PC-3 (cell line): Measurements from ENCODE around the gene RAP1B. TPM values are rescaled to one million over a fixed set of nuclear protein-coding genes. Genes with fewer than 3 reads are reported as not detected.

ENCODE experiments used
- ATAC-seq: fragments of 200-7000 bp; cut with Tn5 transposase; 2 replicates; pipeline ENCODE4 v1.9.1; 2020; ENCODE audit warnings: mild to moderate bottlenecking, moderate library complexity
- BruUV-seq: library from RNA; stranded (reverse); fragments of 400-500 nt; replicated peaks from 2 replicates; lab custom pipeline; 2021; lab: Mats Ljungman, UMichigan
- CTCF ChIA-PET: fragments of 300-600 bp; sonication (Branson Sonifier 250); formaldehyde crosslinking; loops from one replicate; lab custom pipeline; 2022; ENCODE audit warnings: antibody characterized with exemption; lab: Charles Lee
- POLR2A ChIA-PET: fragments of 300-600 bp; sonication (Branson Sonifier 250); formaldehyde crosslinking; loops from one replicate; lab custom pipeline; 2022; ENCODE audit warnings: antibody characterized with exemption; ENCODE audit not compliant: unreplicated experiment; lab: Charles Lee
- DNase-seq: peaks from one replicate; pipeline ENCODE4 v3.0.0-alpha.2; 2015
- H2AFZ ChIP-seq: fragments of 300-600 bp; sonication (generic); 2 replicates; pipeline ENCODE4 v1.6.0; 2016; ENCODE audit warnings: antibody characterized with exemption, low read length
- H3F3A ChIP-seq: fragments of 300-600 bp; sonication (generic); one replicate; pipeline ENCODE4 v1.6.0; 2017; ENCODE audit warnings: antibody characterized with exemption, low read length, control low read depth, mild to moderate bottlenecking; ENCODE audit not compliant: unreplicated experiment
- H3K27ac ChIP-seq: fragments of 300-600 bp; sonication (generic); 2 replicates; pipeline ENCODE4 v1.5.1; 2016; ENCODE audit warnings: mild to moderate bottlenecking, low read length
- H3K27me3 ChIP-seq: fragments of 300-600 bp; sonication (generic); 2 replicates; pipeline ENCODE4 v1.6.1; 2016; ENCODE audit warnings: low read length, mixed read lengths
- H3K36me3 ChIP-seq: fragments of 300-600 bp; sonication (generic); 2 replicates; pipeline ENCODE4 v1.6.1; 2016; ENCODE audit warnings: low read depth, mixed run types, low read length, mixed read lengths
- H3K4me1 ChIP-seq: fragments of 300-600 bp; sonication (generic); 2 replicates; pipeline ENCODE4 v1.5.1; 2016; ENCODE audit warnings: low read length; ENCODE audit not compliant: insufficient read depth
- H3K4me2 ChIP-seq: fragments of 300-600 bp; sonication (generic); 2 replicates; pipeline ENCODE4 v1.6.0; 2016; ENCODE audit warnings: low read length
- H3K4me3 ChIP-seq: fragments of 300-600 bp; sonication (generic); 2 replicates; pipeline ENCODE4 v1.5.1; 2016; ENCODE audit warnings: mild to moderate bottlenecking, low read length, mixed read lengths
- H3K79me2 ChIP-seq: fragments of 300-600 bp; sonication (generic); 2 replicates; pipeline ENCODE4 v1.6.1; 2017; ENCODE audit warnings: low read length, mixed read lengths
- H3K9ac ChIP-seq: fragments of 300-600 bp; sonication (generic); 2 replicates; pipeline ENCODE4 v1.6.0; 2016; ENCODE audit warnings: mild to moderate bottlenecking, low read length
- H3K9me2 ChIP-seq: fragments of 300-600 bp; sonication (generic); replicated peaks from 2 replicates; pipeline ENCODE4 v1.6.1; 2016; ENCODE audit warnings: mixed run types, low read length, mixed read lengths
- H3K9me3 ChIP-seq: fragments of 300-600 bp; sonication (generic); 2 replicates; pipeline ENCODE4 v1.6.1; 2016; ENCODE audit warnings: low read length, mixed read lengths
- H4K20me1 ChIP-seq: fragments of 300-600 bp; sonication (generic); 2 replicates; pipeline ENCODE4 v1.6.1; 2016; ENCODE audit warnings: low read length, mixed read lengths
- EZH2 ChIP-seq: fragments of 300-600 bp; sonication (generic); IDR thresholded peaks from one replicate; pipeline ENCODE4 v1.6.1; 2017; ENCODE audit warnings: antibody characterized with exemption, mild to moderate bottlenecking, low read length; ENCODE audit not compliant: unreplicated experiment
- EZH2phosphoT487 ChIP-seq: fragments of 300-600 bp; sonication (generic); IDR thresholded peaks from 2 replicates; pipeline ENCODE4 v1.6.1; 2018; ENCODE audit warnings: mild to moderate bottlenecking, antibody characterized with exemption, low read length, borderline replicate concordance
- intact Hi-C: fragments of 100-400 bp; cut with micrococcal nuclease; formaldehyde crosslinking; loops from 2 replicates; pipeline ENCODE4 v1.9.0; 2023
- total RNA-seq: library from RNA; depleted of rRNA; stranded (reverse); fragments of >200 nt; gene quantifications from 2 replicates; pipeline ENCODE4 v1.2.3, GENCODE V29; 2014
- TF ChIP-seq, protein P1 (sequence below): fragments of 300-600 bp; sonication (generic); conservative IDR thresholded peaks from 2 replicates; pipeline ENCODE4 v1.5.1; 2017; ENCODE audit warnings: antibody characterized with exemption, low read depth, mild to moderate bottlenecking, low read length

Gene RAP1B
- total RNA-seq, 1 experiment from 2014 or later = 98.0 TPM

DNA sequence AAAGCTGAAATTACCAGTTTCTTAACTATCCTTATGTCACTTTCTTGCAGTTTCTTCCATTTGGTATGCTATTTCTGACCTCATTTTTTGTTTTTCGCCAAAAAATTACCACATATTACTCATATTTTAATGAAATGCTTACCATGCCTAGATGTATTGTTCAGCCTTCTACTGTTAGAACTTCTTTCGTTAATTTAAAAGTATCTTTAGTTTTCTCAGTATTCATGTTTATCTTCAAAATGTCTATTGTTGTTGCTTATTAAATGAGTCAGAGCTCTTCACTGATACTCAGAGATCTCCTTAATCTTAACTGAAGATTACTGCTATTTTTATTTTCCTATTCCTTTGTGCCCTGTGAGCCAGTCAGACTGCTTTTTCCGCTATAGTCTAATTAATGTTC, 20.5 kb downstream of the RAP1B start:
- Histone ChIP-seq H3K9me3 (no peaks in the 10 kb centered on the region), H2AFZ (no peak overlapping the region), H3F3A (no peaks in the 10 kb centered on the region), H3K4me1 (peaks cover 12% of the 10 kb centered on the region; the same call in 1 of the 2 replicates), H3K36me3 (peaks cover 12% of the 10 kb centered on the region; the same call in 1 of the 2 replicates), H3K4me3 (no peak overlapping the region), H3K27ac (no peak overlapping the region), H3K9ac (no peak overlapping the region), H3K27me3 (no peaks in the 10 kb centered on the region), H3K79me2 (peaks cover 96% of the 10 kb centered on the region), H3K9me2 (no peaks in the 10 kb centered on the region), H3K4me2 (no peak overlapping the region), H4K20me1 (peaks cover 17% of the 10 kb centered on the region)
- no peak for DNase-seq
- ATAC-seq = no peak
- BruUV-seq = no TSS peak
- POLR2A ChIA-PET = interaction anchor here (0.6 kb wide), 1 partner anchor 19 kb away, joined by 3 read pairs; no protein-coding TSS in a partner anchor
- CTCF ChIA-PET = no interaction called here
- TF ChIP-seq EZH2 = no peak
- TF ChIP-seq, protein P1, sequence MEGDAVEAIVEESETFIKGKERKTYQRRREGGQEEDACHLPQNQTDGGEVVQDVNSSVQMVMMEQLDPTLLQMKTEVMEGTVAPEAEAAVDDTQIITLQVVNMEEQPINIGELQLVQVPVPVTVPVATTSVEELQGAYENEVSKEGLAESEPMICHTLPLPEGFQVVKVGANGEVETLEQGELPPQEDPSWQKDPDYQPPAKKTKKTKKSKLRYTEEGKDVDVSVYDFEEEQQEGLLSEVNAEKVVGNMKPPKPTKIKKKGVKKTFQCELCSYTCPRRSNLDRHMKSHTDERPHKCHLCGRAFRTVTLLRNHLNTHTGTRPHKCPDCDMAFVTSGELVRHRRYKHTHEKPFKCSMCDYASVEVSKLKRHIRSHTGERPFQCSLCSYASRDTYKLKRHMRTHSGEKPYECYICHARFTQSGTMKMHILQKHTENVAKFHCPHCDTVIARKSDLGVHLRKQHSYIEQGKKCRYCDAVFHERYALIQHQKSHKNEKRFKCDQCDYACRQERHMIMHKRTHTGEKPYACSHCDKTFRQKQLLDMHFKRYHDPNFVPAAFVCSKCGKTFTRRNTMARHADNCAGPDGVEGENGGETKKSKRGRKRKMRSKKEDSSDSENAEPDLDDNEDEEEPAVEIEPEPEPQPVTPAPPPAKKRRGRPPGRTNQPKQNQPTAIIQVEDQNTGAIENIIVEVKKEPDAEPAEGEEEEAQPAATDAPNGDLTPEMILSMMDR = no peak
- no peak for TF ChIP-seq EZH2phosphoT487
- intact Hi-C loops = no loop called here

DNA sequence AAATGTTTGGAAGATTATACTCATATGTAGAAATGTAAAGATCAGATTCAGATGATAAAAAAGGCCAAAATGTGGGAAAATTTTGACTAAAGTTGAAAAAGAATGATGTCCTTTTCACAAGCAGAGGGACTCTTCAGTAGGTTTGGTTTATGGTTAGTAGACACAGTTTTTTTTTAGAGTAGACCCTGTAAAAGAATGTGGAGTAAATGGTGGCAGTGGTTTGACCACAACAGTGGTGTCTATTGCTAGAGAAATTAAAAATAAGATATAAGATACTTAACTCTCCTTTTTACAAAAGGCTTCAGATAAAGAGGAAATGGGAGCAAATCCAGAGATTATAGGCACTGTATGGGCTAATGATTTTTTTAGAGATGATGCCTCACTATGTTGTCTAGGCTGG, 21.8 kb downstream of the RAP1B start:
- ChIA-PET CTCF (no interaction called here), POLR2A (no interaction called here)
- Histone ChIP-seq H3K9ac (no peak overlapping the region), H3F3A (no peaks in the 10 kb centered on the region), H3K9me3 (no peaks in the 10 kb centered on the region), H3K4me3 (no peak overlapping the region), H3K36me3 (peaks cover 2% of the 10 kb centered on the region; the same call in 1 of the 2 replicates), H2AFZ (no peak overlapping the region), H3K4me1 (peaks cover 12% of the 10 kb centered on the region; the same call in 1 of the 2 replicates), H3K4me2 (no peak overlapping the region), H3K27me3 (no peaks in the 10 kb centered on the region), H3K79me2 (peaks cover 96% of the 10 kb centered on the region), H3K27ac (no peak overlapping the region), H4K20me1 (peaks cover 21% of the 10 kb centered on the region), H3K9me2 (no peaks in the 10 kb centered on the region)
- TF ChIP-seq EZH2phosphoT487 = no peak
- TF ChIP-seq, protein P1 = no peak
- TF ChIP-seq EZH2 = no peak
- DNase-seq (no peak), ATAC-seq (no peak)
- intact Hi-C loops = no loop called here
- BruUV-seq = no TSS peak

DNA sequence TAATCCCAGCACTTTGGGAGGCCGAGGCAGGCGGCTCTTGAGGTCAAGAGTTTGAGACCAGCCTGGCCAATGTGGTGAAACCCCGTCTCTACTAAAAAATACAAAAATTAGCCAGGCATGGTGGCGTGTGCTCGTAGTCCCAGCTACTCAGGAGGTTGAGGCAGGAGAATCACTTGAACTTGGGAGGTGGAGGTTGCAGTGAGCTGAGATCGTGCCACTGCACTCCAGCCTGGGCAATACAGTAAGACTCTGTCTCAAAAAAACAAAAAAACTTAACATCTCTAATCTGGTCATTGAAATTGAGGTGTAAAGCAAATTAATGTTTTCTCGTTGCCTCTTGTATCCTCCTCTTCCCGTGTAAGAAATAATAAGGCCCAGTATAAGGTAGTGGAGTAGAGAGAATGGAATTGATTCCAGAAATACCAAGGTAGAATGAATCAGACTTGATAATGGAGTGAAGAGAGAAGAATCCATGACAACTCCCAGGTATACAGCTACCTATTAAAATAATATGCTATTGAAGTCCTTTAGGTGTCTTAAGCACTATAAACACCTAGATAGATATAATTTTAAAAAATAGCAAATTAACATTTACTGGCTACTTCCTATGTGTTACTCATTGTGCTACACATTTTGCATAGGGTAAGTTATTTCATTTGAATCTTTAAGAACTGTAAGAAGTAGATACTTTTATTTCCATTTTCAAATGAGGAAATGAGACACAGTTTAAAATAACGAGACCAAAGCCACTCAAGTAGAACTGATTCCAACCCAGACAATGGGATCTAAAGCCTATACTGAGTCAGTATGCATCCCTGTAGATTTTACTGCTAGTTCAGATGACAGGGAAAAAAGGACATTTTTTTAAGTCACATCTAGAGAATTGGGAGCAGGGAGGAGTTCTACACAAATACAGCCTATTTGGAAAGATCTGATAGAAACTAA, 23.2 kb downstream of the RAP1B start:
- Histone ChIP-seq H3F3A (no peaks in the 10 kb centered on the region), H3K79me2 (peaks cover 94% of the 10 kb centered on the region), H2AFZ (no peak overlapping the region), H3K4me1 (peaks cover 12% of the 10 kb centered on the region; the same call in 1 of the 2 replicates), H3K9ac (no peak overlapping the region), H3K27me3 (no peaks in the 10 kb centered on the region), H3K9me2 (no peaks in the 10 kb centered on the region), H3K4me2 (no peak overlapping the region), H4K20me1 (peaks cover 21% of the 10 kb centered on the region), H3K4me3 (no peak overlapping the region), H3K9me3 (no peaks in the 10 kb centered on the region), H3K36me3 (no peaks in the 10 kb centered on the region), H3K27ac (no peak overlapping the region)
- BruUV-seq = no TSS peak
- TF ChIP-seq, protein P1 = no peak
- TF ChIP-seq EZH2phosphoT487 (no peak), EZH2 (no peak)
- intact Hi-C loops = no loop called here
- DNase-seq (no peak), ATAC-seq (no peak)
- CTCF ChIA-PET = no interaction called here
- POLR2A ChIA-PET = no interaction called here
